Measurements from ENCODE around the gene PJA1.

- TF ChIP-seq, protein P1, sequence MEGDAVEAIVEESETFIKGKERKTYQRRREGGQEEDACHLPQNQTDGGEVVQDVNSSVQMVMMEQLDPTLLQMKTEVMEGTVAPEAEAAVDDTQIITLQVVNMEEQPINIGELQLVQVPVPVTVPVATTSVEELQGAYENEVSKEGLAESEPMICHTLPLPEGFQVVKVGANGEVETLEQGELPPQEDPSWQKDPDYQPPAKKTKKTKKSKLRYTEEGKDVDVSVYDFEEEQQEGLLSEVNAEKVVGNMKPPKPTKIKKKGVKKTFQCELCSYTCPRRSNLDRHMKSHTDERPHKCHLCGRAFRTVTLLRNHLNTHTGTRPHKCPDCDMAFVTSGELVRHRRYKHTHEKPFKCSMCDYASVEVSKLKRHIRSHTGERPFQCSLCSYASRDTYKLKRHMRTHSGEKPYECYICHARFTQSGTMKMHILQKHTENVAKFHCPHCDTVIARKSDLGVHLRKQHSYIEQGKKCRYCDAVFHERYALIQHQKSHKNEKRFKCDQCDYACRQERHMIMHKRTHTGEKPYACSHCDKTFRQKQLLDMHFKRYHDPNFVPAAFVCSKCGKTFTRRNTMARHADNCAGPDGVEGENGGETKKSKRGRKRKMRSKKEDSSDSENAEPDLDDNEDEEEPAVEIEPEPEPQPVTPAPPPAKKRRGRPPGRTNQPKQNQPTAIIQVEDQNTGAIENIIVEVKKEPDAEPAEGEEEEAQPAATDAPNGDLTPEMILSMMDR (IDR thresholded peaks at IDR 0.05; ENCODE audit: low read depth, low read length): no peak
- no peak for TF ChIP-seq EZH2phosphoT487 (IDR thresholded peaks at IDR 0.05; ENCODE audit: low read depth)
These were observed 41.8 kb downstream of the PJA1 start for GRCh38 chrX:69123481-69123880.
